Inferior parietal cortex (tissue), 1 donor: ENCODE measurements around the gene ACTC1.

Source experiments
- DNase-seq: peaks from one replicate; pipeline ENCODE4 v3.0.0-alpha.2; 2016; ENCODE audit errors: extremely low spot score

The ACTC1 gene

GRCh38 chr15:34802371-34802770, 7.0 kb upstream of the ACTC1 start:
- no peak for DNase-seq

- no peak for DNase-seq
These were observed 4.1 kb upstream of the ACTC1 start for GRCh38 chr15:34799149-34800101.

DNA sequence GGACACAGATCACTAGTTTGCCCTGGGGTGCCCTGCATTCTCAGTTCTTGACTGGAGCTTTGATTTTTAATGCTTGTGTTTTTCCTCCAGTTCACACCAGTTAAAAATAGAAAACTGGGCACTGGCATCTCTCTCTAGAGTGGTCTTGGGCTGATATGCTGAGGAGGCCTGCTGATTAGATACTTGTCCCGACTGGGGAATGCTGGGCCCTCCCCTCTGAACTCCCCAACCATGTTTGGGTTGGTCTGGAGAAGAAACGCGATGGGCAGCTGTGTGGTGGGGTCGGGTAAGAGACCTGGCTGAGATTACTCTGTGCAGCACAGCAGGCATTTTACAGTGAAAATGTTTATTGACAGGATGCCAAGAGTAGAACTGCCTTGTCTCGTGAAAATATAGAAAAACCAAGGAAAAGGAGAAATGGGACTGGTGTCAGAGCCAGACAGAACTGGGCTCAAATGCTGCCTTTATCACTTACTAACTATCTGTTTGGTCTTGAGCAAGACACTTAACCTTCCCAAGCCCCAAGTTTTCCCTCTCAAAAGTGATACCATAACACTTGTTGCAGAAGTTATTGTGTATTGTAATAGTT, 1.6 kb upstream of the ACTC1 start:
- no peak for DNase-seq

GRCh38 chr15:34794590-34795206, 651 bp downstream of the ACTC1 start:
- no peak for DNase-seq

- DNase-seq = no peak
These were observed 1.4 kb downstream of the ACTC1 start for GRCh38 chr15:34793901-34794300.

DNA sequence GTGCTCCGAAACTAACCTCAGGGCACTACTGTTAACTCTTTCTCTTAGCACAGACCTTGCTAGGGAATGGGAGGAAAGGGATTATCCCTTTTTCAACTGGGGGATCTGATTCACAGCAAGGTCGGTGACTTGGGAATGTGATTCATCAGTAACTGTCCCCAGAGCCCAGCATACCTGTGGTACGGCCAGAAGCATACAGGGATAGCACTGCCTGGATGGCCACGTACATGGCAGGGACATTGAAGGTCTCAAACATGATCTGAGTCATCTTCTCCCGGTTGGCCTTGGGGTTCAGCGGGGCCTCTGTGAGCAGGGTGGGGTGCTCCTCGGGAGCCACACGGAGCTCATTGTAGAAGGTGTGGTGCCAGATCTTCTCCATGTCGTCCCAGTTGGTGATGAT, 2.3 kb downstream of the ACTC1 start:
- DNase-seq = no peak

DNA sequence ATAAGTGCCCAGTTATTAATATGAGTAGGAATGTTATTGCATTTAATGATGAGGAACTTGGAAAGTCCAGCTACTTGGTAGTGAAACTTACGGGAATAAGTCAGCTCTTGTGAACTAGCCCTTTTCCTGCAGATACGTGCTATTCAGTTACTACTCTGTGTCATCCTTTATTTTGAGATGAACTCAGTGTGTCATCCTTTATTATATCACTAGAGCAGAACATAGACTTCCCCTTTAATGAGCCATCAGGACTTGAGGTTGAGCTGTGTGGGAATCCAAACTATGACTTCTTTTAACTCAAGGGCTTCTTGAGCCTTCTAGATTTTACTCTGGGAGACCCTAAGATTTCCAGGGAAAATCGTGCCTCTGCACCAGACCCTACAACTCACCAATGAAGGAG, 3.6 kb downstream of the ACTC1 start:
- no peak for DNase-seq

DNA sequence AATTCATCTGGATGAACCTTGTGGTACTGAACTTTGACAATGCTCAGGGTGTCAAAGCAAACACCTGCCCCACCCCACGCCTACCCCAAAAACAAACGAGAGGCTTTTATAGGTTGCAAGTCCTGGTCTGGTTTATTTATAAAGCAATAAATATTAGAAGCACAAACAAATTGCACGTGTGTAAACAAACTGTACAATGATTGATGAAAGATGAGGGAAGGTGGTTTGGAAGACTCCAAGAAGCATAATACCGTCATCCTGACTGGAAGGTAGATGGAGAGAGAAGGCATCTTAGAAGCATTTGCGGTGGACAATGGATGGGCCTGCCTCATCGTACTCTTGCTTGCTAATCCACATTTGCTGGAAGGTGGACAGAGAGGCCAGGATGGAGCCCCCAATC, 5.2 kb downstream of the ACTC1 start:
- DNase-seq = no peak

DNA sequence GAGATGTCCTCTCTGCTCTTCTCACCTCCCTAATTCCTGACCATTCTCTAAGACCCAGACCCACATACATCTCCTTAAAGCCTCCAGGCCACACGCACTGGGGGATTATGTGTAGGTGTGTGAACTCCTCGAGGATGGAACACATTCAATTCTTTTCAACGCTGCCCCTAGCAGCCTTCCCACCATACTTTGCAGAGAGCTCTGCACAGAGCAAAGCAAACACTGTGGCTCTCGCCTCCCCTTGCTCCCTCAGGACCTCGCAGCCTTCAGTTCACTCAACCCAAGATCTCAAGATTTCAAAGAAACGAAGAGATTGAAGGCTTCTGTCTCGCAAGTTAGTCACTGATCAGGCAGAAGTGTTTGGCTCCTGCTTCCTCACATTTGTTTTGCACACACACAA, 6.0 kb downstream of the ACTC1 start:
- no peak for DNase-seq

GRCh38 chr15:34786206-34786605, 9.1 kb downstream of the ACTC1 start:
- no peak for DNase-seq

DNA sequence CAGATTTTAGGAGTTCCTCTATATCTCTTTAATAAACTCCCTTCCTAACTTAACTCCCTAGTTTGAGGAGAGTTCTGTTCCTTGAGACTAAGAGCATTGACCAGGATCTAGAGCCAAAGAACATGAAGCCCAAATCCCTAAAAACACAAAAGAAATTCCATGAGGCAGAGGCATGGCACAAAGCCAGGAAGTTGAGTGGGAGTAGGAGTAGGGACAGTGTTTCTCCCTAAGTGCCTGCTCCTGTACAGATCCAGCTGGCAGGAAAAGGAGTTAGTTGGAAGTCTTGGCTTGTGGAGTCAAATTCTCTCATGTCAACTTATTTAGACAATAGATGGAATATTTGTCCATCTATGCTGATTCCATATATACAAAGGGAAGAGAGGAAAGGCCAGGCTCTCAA, 11.4 kb downstream of the ACTC1 start:
- no peak for DNase-seq

DNA sequence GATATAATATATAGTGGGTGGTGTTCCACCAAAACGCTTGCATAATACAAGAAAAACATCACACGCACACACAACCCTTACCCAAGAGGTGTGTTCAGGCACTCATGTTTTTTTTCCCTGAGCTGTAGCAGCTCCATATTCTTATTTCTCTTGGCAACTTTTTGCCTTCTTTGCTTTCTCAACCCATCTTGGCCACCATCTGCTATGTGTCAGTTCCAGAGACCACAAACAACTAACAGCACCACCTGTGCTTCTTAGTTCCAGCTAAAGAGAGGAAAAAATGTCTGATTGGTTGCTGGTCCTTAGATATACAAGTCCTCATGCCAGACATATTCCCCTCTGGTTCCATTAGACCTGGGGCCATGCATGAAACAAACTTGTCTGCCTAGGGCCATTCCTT, 11.9 kb downstream of the ACTC1 start:
- DNase-seq = no peak

GRCh38 chr15:34782901-34783300, 12.4 kb downstream of the ACTC1 start:
- DNase-seq = no peak

GRCh38 chr15:34780725-34781124, 14.6 kb downstream of the ACTC1 start:
- no peak for DNase-seq

DNA sequence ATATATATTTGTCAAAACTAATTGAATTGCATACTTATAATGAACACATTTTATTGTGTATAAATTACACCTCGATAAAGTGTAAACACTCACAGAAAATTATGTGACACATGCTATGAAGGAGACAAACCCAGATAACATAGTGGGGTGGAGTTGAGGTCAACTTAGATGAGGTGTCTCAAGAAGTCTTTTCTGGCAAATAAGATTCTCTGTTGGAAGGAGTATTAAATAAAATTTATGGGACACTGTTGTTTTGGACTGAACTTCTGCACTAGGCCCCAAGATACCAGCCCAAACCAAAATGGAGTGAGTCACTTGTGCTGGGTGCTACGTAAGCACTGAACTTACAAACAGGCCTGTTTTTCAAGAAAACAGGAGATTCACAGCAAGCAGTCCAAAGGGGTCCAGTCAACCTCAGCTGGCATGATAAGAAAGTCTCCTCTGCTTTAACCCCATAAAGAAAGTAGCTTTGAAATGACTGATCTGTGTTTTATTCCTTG, 18.7 kb downstream of the ACTC1 start:
- no peak for DNase-seq

DNA sequence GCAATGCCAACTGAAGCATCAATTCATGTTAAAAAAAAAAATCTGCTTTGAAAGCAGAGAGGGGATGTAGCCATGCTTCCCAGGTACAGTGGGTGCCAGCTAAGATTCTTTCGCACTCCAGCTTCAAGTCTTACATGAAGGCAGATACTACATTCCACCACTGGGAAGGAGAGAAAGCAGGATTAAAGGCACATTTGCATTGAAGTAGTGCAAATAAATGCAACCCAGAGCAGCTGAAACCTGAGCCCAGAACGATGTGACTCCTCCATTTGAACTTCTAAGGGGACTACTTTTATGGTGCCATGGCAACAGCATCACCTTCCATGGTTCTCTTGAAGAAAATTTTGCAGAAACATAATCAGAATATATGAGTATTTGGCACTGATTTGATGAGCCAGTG, 21.4 kb downstream of the ACTC1 start:
- DNase-seq = no peak

GRCh38 chr15:34773013-34773412, 22.3 kb downstream of the ACTC1 start:
- DNase-seq = no peak

GRCh38 chr15:34772312-34772711, 23.0 kb downstream of the ACTC1 start:
- DNase-seq = no peak

GRCh38 chr15:34769711-34770110, 25.6 kb downstream of the ACTC1 start:
- no peak for DNase-seq

GRCh38 chr15:34768530-34768929, 26.8 kb downstream of the ACTC1 start:
- DNase-seq = no peak

DNA sequence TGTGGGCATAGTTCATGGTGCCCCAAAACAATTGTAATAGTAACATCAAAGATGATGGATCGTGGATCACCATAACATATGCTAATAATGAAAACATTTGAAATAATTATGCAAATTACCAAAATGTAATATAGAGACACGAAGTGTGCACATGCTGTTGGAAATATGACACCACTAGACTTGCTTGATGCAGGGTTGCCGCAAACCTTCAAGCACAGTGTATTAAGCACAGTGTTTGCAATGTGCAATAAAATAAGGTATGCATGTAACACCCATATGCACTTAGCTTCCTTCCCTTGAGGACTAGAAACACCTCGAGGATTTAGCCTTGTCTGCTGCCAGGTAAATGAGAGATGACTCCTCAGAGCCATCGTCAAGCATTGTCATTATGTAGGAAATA, 29.6 kb downstream of the ACTC1 start:
- no peak for DNase-seq

GRCh38 chr15:34760909-34761308, 34.4 kb downstream of the ACTC1 start:
- no peak for DNase-seq

GRCh38 chr15:34759992-34760391, 35.4 kb downstream of the ACTC1 start:
- no peak for DNase-seq
